Nephron (organoid): ENCODE measurements around the gene ACOT13.
"Not testable (repeated sequence)": the region's sequence is repeated elsewhere in the genome, so short reads cannot be mapped to it uniquely, and the experiment has no call there.

ENCODE experiments used
- H3K27ac Mint-ChIP-seq, 3 experiments: 2 replicates each; pipeline ENCODE4 v1.8.0; 2020; ENCODE audit warnings: mixed read lengths in 3 of 3, mild to moderate bottlenecking in 2 of 3, moderate library complexity in 1 of 3
- H3K27me3 Mint-ChIP-seq: 2 replicates; pipeline ENCODE4 v1.8.0; 2021; ENCODE audit warnings: low read depth, mild to moderate bottlenecking, moderate library complexity, mixed read lengths
- H3K36me3 Mint-ChIP-seq: 2 replicates; pipeline ENCODE4 v1.8.0; 2020; ENCODE audit warnings: low read depth, mixed read lengths
- H3K4me1 Mint-ChIP-seq: 2 replicates; pipeline ENCODE4 v1.8.0; 2020; ENCODE audit warnings: mixed read lengths
- H3K4me3 Mint-ChIP-seq, 3 experiments: 2 replicates each; pipeline ENCODE4 v1.8.0; 2020; ENCODE audit warnings: mild to moderate bottlenecking in 3 of 3, mixed read lengths in 3 of 3, moderate library complexity in 2 of 3
- H3K9me3 Mint-ChIP-seq: 2 replicates; pipeline ENCODE4 v1.8.0; 2020; ENCODE audit warnings: mixed read lengths
- CTCF ChIP-seq, 3 experiments: fragments of 200-600 bp; sonication (generic); IDR thresholded peaks; one replicate each; pipeline ENCODE4 v1.5.0; 2021; ENCODE audit warnings: antibody characterized with exemption in 3 of 3; ENCODE audit not compliant: unreplicated experiment in 3 of 3

Gene ACOT13

GRCh38 chr6:24752503-24752902, 85.6 kb downstream of the ACOT13 start:
- H3K27ac Mint-ChIP-seq: no peak overlapping the region
- TF ChIP-seq CTCF (IDR thresholded peaks at IDR 0.05; ENCODE audit: unreplicated experiment in 3 of 3): no peak
- no peaks in the 10 kb centered on the region for H3K27me3 Mint-ChIP-seq
- H3K4me3 Mint-ChIP-seq: no peak overlapping the region
- no peaks in the 10 kb centered on the region for H3K36me3 Mint-ChIP-seq
- peaks cover 3% of the 10 kb centered on the region for H3K9me3 Mint-ChIP-seq
- no peaks in the 10 kb centered on the region for H3K4me1 Mint-ChIP-seq

GRCh38 chr6:24752917-24753492, 86.1 kb downstream of the ACOT13 start:
- Mint-ChIP-seq H3K27me3 (no peaks in the 10 kb centered on the region), H3K27ac (no peak overlapping the region), H3K9me3 (peaks cover 3% of the 10 kb centered on the region), H3K4me3 (no peak overlapping the region), H3K36me3 (no peaks in the 10 kb centered on the region), H3K4me1 (no peaks in the 10 kb centered on the region)
- no peak for TF ChIP-seq CTCF (IDR thresholded peaks at IDR 0.05; ENCODE audit: unreplicated experiment in 3 of 3)

- H3K36me3 Mint-ChIP-seq: no peaks in the 10 kb centered on the region
- no peaks in the 10 kb centered on the region for H3K27me3 Mint-ChIP-seq
- H3K4me1 Mint-ChIP-seq: no peaks in the 10 kb centered on the region
- peaks cover 3% of the 10 kb centered on the region for H3K9me3 Mint-ChIP-seq
- no peak for TF ChIP-seq CTCF (IDR thresholded peaks at IDR 0.05; ENCODE audit: unreplicated experiment in 3 of 3)
- H3K27ac Mint-ChIP-seq: no peak overlapping the region
- no peak overlapping the region for H3K4me3 Mint-ChIP-seq
Measured at GRCh38 chr6:24753545-24753944, 86.7 kb downstream of the ACOT13 start.

GRCh38 chr6:24754378-24754777, 87.5 kb downstream of the ACOT13 start:
- not testable (repeated sequence) for H3K27me3 Mint-ChIP-seq, H3K4me3 Mint-ChIP-seq, H3K9me3 Mint-ChIP-seq, H3K4me1 Mint-ChIP-seq, H3K36me3 Mint-ChIP-seq, H3K27ac Mint-ChIP-seq
